Thyroid gland (tissue), 4 donors: Measurements from ENCODE around the gene RASSF1. TPM values are rescaled to one million over a fixed set of nuclear protein-coding genes. Genes with fewer than 3 reads are reported as not detected.

Experiments used
- DNase-seq, 2 donors: peaks; one replicate each; pipeline ENCODE4 v3.0.0-alpha.2; 2019
- H3K27ac ChIP-seq, 3 donors: fragments of 200-600 bp; sonication (generic); 1 replicate in 2 of 3; 2 replicates in 1 of 3; pipeline ENCODE4 v1.5.1; 2016 to 2019; ENCODE audit warnings: mild to moderate bottlenecking in 1 of 3, moderate library complexity in 1 of 3
- H3K27me3 ChIP-seq: fragments of 200-600 bp; sonication (generic); one replicate; pipeline ENCODE4 v1.5.1; 2019
- H3K36me3 ChIP-seq, 2 donors: fragments of 200-600 bp; sonication (generic); one replicate each; pipeline ENCODE4 v1.5.1; 2016 to 2019
- H3K4me1 ChIP-seq, 2 donors: fragments of 200-600 bp; sonication (generic); one replicate each; pipeline ENCODE4 v1.5.1; 2017 to 2019
- H3K4me3 ChIP-seq, 3 donors: fragments of 200-600 bp; sonication (generic); replicated peaks in 1 of 3; 1 replicate in 2 of 3; 2 replicates in 1 of 3; pipeline ENCODE4 v1.5.1; 2016; ENCODE audit warnings: mild to moderate bottlenecking in 1 of 3
- H3K9me3 ChIP-seq: fragments of 200-600 bp; sonication (generic); one replicate; pipeline ENCODE4 v1.5.1; 2017
- CTCF ChIP-seq, 6 experiments: fragments of 200-600 bp in 3 of 6; fragments of 450-650 bp in 3 of 6; sonication (generic) in 3 of 6; IDR thresholded peaks; one replicate each; pipeline ENCODE4 v1.5.1; 2016 to 2019; ENCODE audit warnings: antibody characterized with exemption in 6 of 6, mild to moderate bottlenecking in 2 of 6, inconsistent platforms in 1 of 6, moderate library complexity in 1 of 6
- POLR2A ChIP-seq, 2 donors: fragments of 450-650 bp; IDR thresholded peaks; one replicate each; pipeline ENCODE4 v1.6.1; 2017; ENCODE audit warnings: antibody characterized with exemption in 2 of 2, mild to moderate bottlenecking in 2 of 2, moderate library complexity in 1 of 2
- WGBS, 2 donors: methylation state at CpG; one replicate each; pipeline ENCODE4 v1.1.5; 2017; 5-methylcytosine and 5-hydroxymethylcytosine counted together
- intact Hi-C: fragments of 100-400 bp; cut with DNase I; formaldehyde crosslinking; loops from one replicate; pipeline ENCODE4 v1.15.1; 2023
- total RNA-seq, 4 donors: library from RNA; depleted of rRNA; stranded (reverse); fragments of >200 nt; gene quantifications; one replicate each; pipeline ENCODE4 v1.2.3, GENCODE V29; 2016

RASSF1 gene
- total RNA-seq, 4 donors from 2014 or later = 18.9 to 42.6 (median 24.8) TPM

GRCh38 chr3:50299929-50300680 is 40.5 kb downstream of the RASSF1 start:
- H3K27me3 ChIP-seq = no peaks in the 10 kb centered on the region
- peaks cover 22 to 35% of the 10 kb centered on the region in 2 donors for H3K4me1 ChIP-seq
- peak overlapping the region in 2 of 3 donors; percentile 8 to 57 for H3K4me3 ChIP-seq
- WGBS, 2 donors = 52 to 65% methylated on average over 12 of the region's 12 CpGs
- no peak for DNase-seq
- no peaks in the 10 kb centered on the region for H3K9me3 ChIP-seq
- intact Hi-C loops = no loop called here
- peak overlapping the region; percentile 48 to 88 (median 77) for H3K27ac ChIP-seq
- TF ChIP-seq CTCF (IDR thresholded peaks at IDR 0.05) (no peak), POLR2A (IDR thresholded peaks at IDR 0.05) (no peak)
- H3K36me3 ChIP-seq = no peaks in the 10 kb centered on the region

- no peak for DNase-seq
- peak overlapping the region in 2 of 3 donors; percentile 8 to 57 for H3K4me3 ChIP-seq
- H3K36me3 ChIP-seq = no peaks in the 10 kb centered on the region
- H3K9me3 ChIP-seq = no peaks in the 10 kb centered on the region
- H3K27ac ChIP-seq = peak overlapping the region; percentile 48 to 88 (median 77)
- intact Hi-C loops = no loop called here
- 2 to 3% methylated on average over 9 to 12 of the region's 12 CpGs for WGBS, 2 donors
- TF ChIP-seq POLR2A (IDR thresholded peaks at IDR 0.05) (no peak), CTCF (IDR thresholded peaks at IDR 0.05) (no peak)
- no peaks in the 10 kb centered on the region for H3K27me3 ChIP-seq
- peaks cover 22 to 35% of the 10 kb centered on the region in 2 donors for H3K4me1 ChIP-seq
Observed at GRCh38 chr3:50299638-50299928, 41.1 kb downstream of the RASSF1 start.

GRCh38 chr3:50298836-50299637 is 41.6 kb downstream of the RASSF1 start, which contains the start of the genes HYAL3 and NAA80:
TSS of gene HYAL3 (minus strand) at chr3:50299405. CDS start at chr3:50295602, 3,803 bp downstream.
TSS of gene NAA80 (minus strand) at chr3:50299405. CDS start at chr3:50297463, 1,942 bp downstream.
- Histone ChIP-seq H3K9me3 (no peaks in the 10 kb centered on the region), H3K36me3 (no peaks in the 10 kb centered on the region), H3K27ac (peak within 1 kb of the TSS; percentile 65 to 88 (median 88)), H3K4me3 (peak within 1 kb of the TSS; percentile 32 to 68 (median 57)), H3K4me1 (peaks cover 22 to 35% of the 10 kb centered on the region in 2 donors), H3K27me3 (no peaks in the 10 kb centered on the region)
- peak; percentile 99 for DNase-seq
- 0 to 1% methylated on average over 21 to 34 of the region's 61 CpGs for WGBS, 2 donors
- intact Hi-C loops = no loop called here
- TF ChIP-seq CTCF (IDR thresholded peaks at IDR 0.05) = peak in 5 of 6 experiments; percentile 14 to 49 (median 43)
- TF ChIP-seq POLR2A (IDR thresholded peaks at IDR 0.05) = peak; percentile 59 to 93

- no peaks in the 10 kb centered on the region for H3K9me3 ChIP-seq
- DNase-seq = no peak
- TF ChIP-seq POLR2A (IDR thresholded peaks at IDR 0.05) (no peak), CTCF (IDR thresholded peaks at IDR 0.05) (no peak)
- H3K27me3 ChIP-seq = no peaks in the 10 kb centered on the region
- no peaks in the 10 kb centered on the region for H3K36me3 ChIP-seq
- peaks cover 19 to 31% of the 10 kb centered on the region in 2 donors for H3K4me1 ChIP-seq
- WGBS, 2 donors = 55 to 67% methylated on average over 6 to 9 of the region's 9 CpGs
- intact Hi-C loops = no loop called here
- peak overlapping the region in 2 of 3 donors; percentile 12 to 68 for H3K4me3 ChIP-seq
- peak overlapping the region; percentile 65 to 88 (median 84) for H3K27ac ChIP-seq
Observed at GRCh38 chr3:50297896-50298725, 42.5 kb downstream of the RASSF1 start.
